Neural crest cell (in vitro differentiated cells): ENCODE data around the gene ADGRV1. TPM values are rescaled to one million over a fixed set of nuclear protein-coding genes. Genes with fewer than 3 reads are reported as not detected.

Source experiments
- DNase-seq: peaks from one replicate; pipeline ENCODE4 v3.0.0; 2021; ENCODE audit warnings: low read depth, mixed read lengths, low spot score
- H3K27ac Mint-ChIP-seq: one replicate; pipeline ENCODE4 v1.8.0; 2021; ENCODE audit warnings: mild to moderate bottlenecking, mixed read lengths; ENCODE audit not compliant: unreplicated experiment
- H3K27me3 Mint-ChIP-seq: 2 replicates; pipeline ENCODE4 v1.8.0; 2021; ENCODE audit warnings: low read depth, mild to moderate bottlenecking, mixed read lengths
- H3K36me3 Mint-ChIP-seq: 2 replicates; pipeline ENCODE4 v1.8.0; 2021; ENCODE audit warnings: low read depth, mild to moderate bottlenecking, mixed read lengths
- H3K4me1 Mint-ChIP-seq: 2 replicates; pipeline ENCODE4 v1.8.0; 2021; ENCODE audit warnings: mixed read lengths
- H3K4me3 Mint-ChIP-seq: one replicate; pipeline ENCODE4 v1.8.0; 2021; ENCODE audit warnings: mild to moderate bottlenecking, mixed read lengths
- H3K9me3 Mint-ChIP-seq: 2 replicates; pipeline ENCODE4 v1.8.0; 2021; ENCODE audit warnings: mixed read lengths
- total RNA-seq: library from RNA; stranded (reverse); gene quantifications from 2 replicates; pipeline ENCODE4 v1.2.1, GENCODE V29; 2021
- TF ChIP-seq, protein P1 (sequence below): fragments of 200-600 bp; sonication (generic); conservative IDR thresholded peaks from 2 replicates; pipeline ENCODE4 v1.5.0; 2021; ENCODE audit warnings: antibody characterized with exemption, mild to moderate bottlenecking

ADGRV1 gene
- total RNA-seq, 1 donor from 2014 or later, result 43.4 TPM

DNA sequence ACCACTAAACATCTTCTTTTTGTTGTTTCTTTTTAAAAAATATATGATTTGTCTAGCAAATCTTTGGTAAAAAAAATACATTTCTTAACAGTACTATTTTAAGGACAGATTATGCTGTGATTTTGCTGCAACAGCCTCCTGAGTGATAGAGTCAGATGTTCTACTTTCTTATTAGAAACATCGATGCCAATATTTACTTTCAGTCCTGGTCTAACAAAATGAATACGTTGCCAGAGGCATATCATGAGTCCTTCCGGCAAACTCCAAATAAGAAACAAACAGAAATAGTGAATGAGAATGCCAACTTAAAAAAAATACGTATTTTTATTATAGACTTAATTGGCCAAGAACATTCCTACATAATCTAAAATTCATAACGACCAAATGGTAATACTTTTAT is 371.5 kb downstream of the ADGRV1 start:
- peaks cover 20% of the 10 kb centered on the region for H3K4me1 Mint-ChIP-seq
- H3K27ac Mint-ChIP-seq, result no peak overlapping the region
- peaks cover 11% of the 10 kb centered on the region for H3K36me3 Mint-ChIP-seq
- peaks cover 3% of the 10 kb centered on the region for H3K9me3 Mint-ChIP-seq
- DNase-seq, result no peak
- peak overlapping the region; percentile 98 for H3K4me3 Mint-ChIP-seq
- H3K27me3 Mint-ChIP-seq, result no peaks in the 10 kb centered on the region
- TF ChIP-seq, protein P1, sequence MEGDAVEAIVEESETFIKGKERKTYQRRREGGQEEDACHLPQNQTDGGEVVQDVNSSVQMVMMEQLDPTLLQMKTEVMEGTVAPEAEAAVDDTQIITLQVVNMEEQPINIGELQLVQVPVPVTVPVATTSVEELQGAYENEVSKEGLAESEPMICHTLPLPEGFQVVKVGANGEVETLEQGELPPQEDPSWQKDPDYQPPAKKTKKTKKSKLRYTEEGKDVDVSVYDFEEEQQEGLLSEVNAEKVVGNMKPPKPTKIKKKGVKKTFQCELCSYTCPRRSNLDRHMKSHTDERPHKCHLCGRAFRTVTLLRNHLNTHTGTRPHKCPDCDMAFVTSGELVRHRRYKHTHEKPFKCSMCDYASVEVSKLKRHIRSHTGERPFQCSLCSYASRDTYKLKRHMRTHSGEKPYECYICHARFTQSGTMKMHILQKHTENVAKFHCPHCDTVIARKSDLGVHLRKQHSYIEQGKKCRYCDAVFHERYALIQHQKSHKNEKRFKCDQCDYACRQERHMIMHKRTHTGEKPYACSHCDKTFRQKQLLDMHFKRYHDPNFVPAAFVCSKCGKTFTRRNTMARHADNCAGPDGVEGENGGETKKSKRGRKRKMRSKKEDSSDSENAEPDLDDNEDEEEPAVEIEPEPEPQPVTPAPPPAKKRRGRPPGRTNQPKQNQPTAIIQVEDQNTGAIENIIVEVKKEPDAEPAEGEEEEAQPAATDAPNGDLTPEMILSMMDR, result no peak

DNA sequence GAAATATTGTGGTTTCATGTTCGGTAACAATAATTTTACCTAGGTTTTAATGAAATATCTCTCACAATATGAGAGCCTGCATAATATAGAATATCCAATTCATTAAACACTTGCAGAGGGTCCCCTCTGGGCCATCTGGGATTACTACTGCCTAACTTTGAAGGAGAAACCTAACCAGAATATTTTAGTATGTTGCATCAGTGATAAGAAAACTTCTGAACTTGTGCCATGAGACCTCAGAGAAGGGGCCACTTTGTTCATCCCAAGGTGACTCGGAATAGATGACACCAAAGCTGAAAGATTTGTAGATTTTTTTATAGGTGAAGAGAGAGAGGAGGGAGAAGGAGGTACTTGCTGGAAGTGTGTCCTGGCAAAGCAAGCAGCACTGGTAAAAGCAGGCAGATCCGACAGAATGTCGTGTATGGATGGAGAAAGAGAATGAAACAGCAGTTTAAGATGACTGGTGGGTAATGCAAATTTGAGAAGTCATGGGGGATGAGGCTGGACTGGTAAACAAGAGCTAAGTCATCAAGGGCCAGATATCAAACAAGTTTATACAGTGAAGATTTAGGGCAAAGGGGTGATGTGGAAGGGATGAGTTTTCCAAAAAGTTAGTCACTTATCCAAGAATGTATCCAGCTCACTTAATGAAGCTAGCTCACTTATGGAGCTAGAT is 372.3 kb downstream of the ADGRV1 start:
- no peaks in the 10 kb centered on the region for H3K27me3 Mint-ChIP-seq
- peak overlapping the region; percentile 98 for H3K4me3 Mint-ChIP-seq
- TF ChIP-seq, protein P1, result no peak
- peaks cover 20% of the 10 kb centered on the region for H3K4me1 Mint-ChIP-seq
- H3K27ac Mint-ChIP-seq, result no peak overlapping the region
- no peak for DNase-seq
- H3K9me3 Mint-ChIP-seq, result peaks cover 3% of the 10 kb centered on the region
- peaks cover 11% of the 10 kb centered on the region for H3K36me3 Mint-ChIP-seq

DNA sequence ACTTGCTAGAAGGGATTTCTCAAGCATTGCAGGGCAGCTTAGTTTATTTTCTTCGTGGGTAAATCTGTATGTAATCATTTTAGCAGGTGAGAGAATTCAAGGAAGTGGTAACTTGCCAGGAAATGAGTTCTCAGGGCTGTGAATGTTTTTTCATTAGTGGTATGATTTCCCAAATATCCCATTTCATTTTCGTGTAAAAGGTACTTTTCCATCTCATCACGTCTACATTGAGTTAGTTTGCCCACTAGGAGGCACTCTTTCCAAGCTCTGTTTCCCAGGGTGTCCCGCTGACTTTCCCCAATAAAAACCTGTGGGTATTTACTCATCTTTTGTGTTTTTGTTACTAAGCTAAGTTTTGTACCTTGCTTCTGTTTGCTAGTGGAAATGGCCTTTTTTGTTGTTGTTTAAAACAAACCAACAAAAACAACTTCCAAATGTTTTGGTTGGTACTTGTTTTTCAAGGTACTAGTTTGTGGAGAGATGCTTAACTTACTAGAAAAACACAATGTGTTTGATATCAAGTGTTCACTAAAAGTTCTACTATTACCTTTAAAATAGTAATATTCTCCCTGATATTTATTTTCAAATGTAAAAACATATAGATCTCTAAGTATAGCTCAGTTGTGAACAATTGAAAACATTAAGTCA is 373.6 kb downstream of the ADGRV1 start:
- H3K27me3 Mint-ChIP-seq, result no peaks in the 10 kb centered on the region
- DNase-seq, result peak; percentile 42
- TF ChIP-seq, protein P1, result peak; percentile 78
- peak overlapping the region; percentile 83 for H3K4me3 Mint-ChIP-seq
- H3K36me3 Mint-ChIP-seq, result peaks cover 11% of the 10 kb centered on the region
- peaks cover 3% of the 10 kb centered on the region for H3K9me3 Mint-ChIP-seq
- H3K27ac Mint-ChIP-seq, result no peak overlapping the region
- peaks cover 20% of the 10 kb centered on the region for H3K4me1 Mint-ChIP-seq

DNA sequence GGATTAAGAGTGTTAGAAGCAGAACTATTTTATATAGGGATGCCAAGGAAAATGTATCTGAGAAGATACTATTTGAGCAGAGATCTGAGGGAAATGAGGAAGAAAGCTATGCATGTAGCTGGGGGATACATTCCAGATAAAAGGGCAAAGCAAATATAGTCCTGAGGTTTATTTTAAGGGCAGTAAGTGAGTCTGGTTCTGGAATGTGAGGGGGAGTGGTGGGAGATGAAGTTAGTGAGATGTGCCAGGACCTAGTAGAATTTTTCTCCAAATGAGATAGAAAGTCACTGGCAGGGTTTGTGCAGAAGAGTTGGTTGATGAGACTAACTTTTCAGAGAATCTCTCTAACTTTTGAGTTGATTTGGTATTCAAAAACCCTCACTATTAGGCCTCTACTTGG is 374.7 kb downstream of the ADGRV1 start:
- peaks cover 7% of the 10 kb centered on the region for H3K36me3 Mint-ChIP-seq
- DNase-seq, result no peak
- H3K27me3 Mint-ChIP-seq, result no peaks in the 10 kb centered on the region
- no peak overlapping the region for H3K4me3 Mint-ChIP-seq
- H3K27ac Mint-ChIP-seq, result no peak overlapping the region
- no peaks in the 10 kb centered on the region for H3K9me3 Mint-ChIP-seq
- peaks cover 20% of the 10 kb centered on the region for H3K4me1 Mint-ChIP-seq
- TF ChIP-seq, protein P1, result no peak

DNA sequence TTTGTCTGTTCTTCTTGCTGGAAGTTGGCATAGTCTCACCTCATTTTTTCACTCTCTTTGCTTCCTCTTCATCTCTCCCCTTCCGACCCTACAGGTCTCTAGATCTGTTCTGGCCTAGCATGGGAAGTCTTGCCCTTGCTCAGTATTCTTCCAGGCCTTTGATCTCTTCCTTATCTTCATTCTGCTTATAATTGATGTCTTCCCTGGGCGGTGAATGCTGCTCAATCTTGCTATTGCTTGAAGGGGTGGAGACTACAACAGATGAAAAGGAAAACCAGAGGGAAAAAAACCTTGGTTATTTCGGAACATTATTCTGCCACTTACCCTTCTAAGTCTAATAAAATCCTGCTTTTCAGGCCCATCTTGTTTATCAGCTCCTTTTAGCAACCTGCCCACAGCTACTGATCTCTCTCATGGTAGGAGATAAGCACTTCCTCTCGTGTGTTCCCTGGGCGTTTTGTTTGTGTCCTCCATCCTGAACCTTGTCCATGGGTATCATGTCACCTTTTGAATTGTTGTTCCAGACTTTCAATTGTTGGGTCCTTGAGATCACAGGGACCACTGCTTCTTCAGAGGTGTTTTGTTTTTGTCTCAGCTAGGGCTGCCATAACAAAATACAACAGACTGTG is 375.6 kb downstream of the ADGRV1 start:
- H3K36me3 Mint-ChIP-seq, result peaks cover 3% of the 10 kb centered on the region
- no peak overlapping the region for H3K4me3 Mint-ChIP-seq
- H3K27ac Mint-ChIP-seq, result no peak overlapping the region
- H3K27me3 Mint-ChIP-seq, result no peaks in the 10 kb centered on the region
- no peak for DNase-seq
- TF ChIP-seq, protein P1, result no peak
- H3K4me1 Mint-ChIP-seq, result peaks cover 20% of the 10 kb centered on the region
- no peaks in the 10 kb centered on the region for H3K9me3 Mint-ChIP-seq
